HepG2 (cell line): ENCODE results near the gene ALOXE3. TPM values are rescaled to one million over a fixed set of nuclear protein-coding genes. Genes with fewer than 3 reads are reported as not detected.

Experiments used
- KDM2A ChIP-seq: sonication (generic); formaldehyde crosslinking; IDR thresholded peaks from 2 replicates; pipeline ENCODE4 v1.4.0; 2020; ENCODE audit warnings: low read depth, missing genetic modification reagents, borderline replicate concordance
- KLF12 ChIP-seq: sonication (generic); formaldehyde crosslinking; IDR thresholded peaks from 2 replicates; pipeline ENCODE4 v1.4.0; 2020; ENCODE audit warnings: missing genetic modification reagents, borderline replicate concordance
- MLLT10 ChIP-seq: sonication (generic); formaldehyde crosslinking; IDR thresholded peaks from 2 replicates; pipeline ENCODE4 v1.4.0; 2020; ENCODE audit warnings: missing genetic modification reagents
- NCOA1 ChIP-seq: sonication (generic); formaldehyde crosslinking; IDR thresholded peaks from 2 replicates; pipeline ENCODE4 v1.9.0; 2021; ENCODE audit warnings: missing genetic modification reagents
- NCOR1 ChIP-seq: fragments of 200-600 bp; sonication (generic); IDR thresholded peaks from 2 replicates; pipeline ENCODE4 v1.7.0; 2017; ENCODE audit warnings: antibody characterized with exemption, low read length, borderline replicate concordance
- NR2F1 ChIP-seq, 2 experiments: fragments of 450-650 bp in 1 of 2; formaldehyde crosslinking in 1 of 2; IDR thresholded peaks; 2 replicates each; pipeline versions ENCODE4 v1.5.0 to v1.6.1; 2016 to 2020; ENCODE audit warnings: mild to moderate bottlenecking in 1 of 2, missing compliant biosample characterization in 1 of 2, missing genetic modification reagents in 1 of 2, moderate library complexity in 1 of 2
- PBX2 ChIP-seq: IDR thresholded peaks from 2 replicates; pipeline ENCODE4 v1.6.1; 2016; ENCODE audit warnings: control low read depth
- PHF8 ChIP-seq: sonication (generic); formaldehyde crosslinking; IDR thresholded peaks from 2 replicates; pipeline ENCODE4 v1.5.0; 2020; ENCODE audit warnings: missing genetic modification reagents
- POLR2A ChIP-seq, 2 experiments: IDR thresholded peaks; 2 replicates each; pipeline ENCODE4 v1.6.1; 2011; ENCODE audit warnings: low read depth in 2 of 2, low read length in 2 of 2, mild to moderate bottlenecking in 1 of 2, moderate library complexity in 1 of 2; ENCODE audit not compliant: insufficient read depth in 1 of 2
- POLR2G ChIP-seq: fragments of 200-400 bp; formaldehyde crosslinking; IDR thresholded peaks from 2 replicates; pipeline ENCODE4 v1.6.1; 2018; ENCODE audit warnings: mild to moderate bottlenecking, low read depth, low read length, moderate library complexity
- SOX5 ChIP-seq: IDR thresholded peaks from 2 replicates; pipeline ENCODE4 v1.6.1; 2016; ENCODE audit warnings: borderline replicate concordance
- SOX6 ChIP-seq, 2 experiments: fragments of 450-650 bp in 1 of 2; sonication (generic) in 1 of 2; formaldehyde crosslinking in 1 of 2; IDR thresholded peaks; 2 replicates each; pipeline versions ENCODE4 v1.4.0 to v1.6.1; 2017 to 2020; ENCODE audit warnings: antibody characterized with exemption in 1 of 2, mild to moderate bottlenecking in 1 of 2, missing genetic modification reagents in 1 of 2
- STAG1 ChIP-seq: sonication (generic); formaldehyde crosslinking; IDR thresholded peaks from 2 replicates; pipeline ENCODE4 v1.4.0; 2020; ENCODE audit warnings: missing genetic modification reagents
- ZBTB20 ChIP-seq: sonication (generic); formaldehyde crosslinking; IDR thresholded peaks from 2 replicates; pipeline ENCODE4 v1.8.1; 2023; ENCODE audit warnings: missing genetic modification reagents, low read depth, mild to moderate bottlenecking, borderline replicate concordance
- ZBTB4 ChIP-seq: sonication (generic); formaldehyde crosslinking; IDR thresholded peaks from 2 replicates; pipeline ENCODE4 v1.4.0; 2020; ENCODE audit warnings: missing genetic modification reagents, mild to moderate bottlenecking, borderline replicate concordance
- ZNF350 ChIP-seq: sonication (generic); formaldehyde crosslinking; IDR thresholded peaks from 2 replicates; pipeline ENCODE4 v1.4.0; 2020; ENCODE audit warnings: mild to moderate bottlenecking, low read depth, missing genetic modification reagents, borderline replicate concordance
- ZNF572 ChIP-seq: sonication (generic); formaldehyde crosslinking; IDR thresholded peaks from 2 replicates; pipeline ENCODE4 v1.5.1; 2020; ENCODE audit warnings: mild to moderate bottlenecking, missing genetic modification reagents
- polyA plus RNA-seq, 8 experiments: library from polyadenylated mRNA; depleted of rRNA in 3 of 8; stranded (reverse) in 7 of 8; unstranded in 1 of 8; fragments of >200 nt; fragmentation: Illumina TruSeq in 4 of 8; extraction: Trizol in 4 of 8; gene quantifications; 2 replicates each; pipeline versions ENCODE4 v1.2.1 to v1.2.3, GENCODE V29; 2011 to 2016; ENCODE audit warnings: low read depth in 4 of 8, missing spikeins in 1 of 8, mixed read lengths in 1 of 8; ENCODE audit not compliant: insufficient read depth in 1 of 8
- total RNA-seq, 5 experiments: library from RNA; depleted of rRNA; stranded (reverse); fragments of >200 nt; fragmentation: Illumina TruSeq; extraction: Trizol; gene quantifications; 2 replicates each; pipeline ENCODE4 v1.2.3, GENCODE V29; 2016; ENCODE audit warnings: low read depth in 1 of 5
- TF ChIP-seq, protein P1 (sequence below): sonication (generic); formaldehyde crosslinking; IDR thresholded peaks from 2 replicates; pipeline ENCODE4 v1.5.0; 2020; ENCODE audit warnings: missing genetic modification reagents
- TF ChIP-seq, protein P2 (sequence below): sonication (generic); formaldehyde crosslinking; IDR thresholded peaks from 2 replicates; pipeline ENCODE4 v1.4.0; 2020; ENCODE audit warnings: missing genetic modification reagents
- TF ChIP-seq, protein P3 (sequence below): sonication (generic); formaldehyde crosslinking; IDR thresholded peaks from 2 replicates; pipeline ENCODE4 v1.4.0; 2020; ENCODE audit warnings: missing genetic modification reagents, borderline replicate concordance

Gene ALOXE3
- total and polyA plus RNA-seq, 2 of the 13 experiments (the other 11 are each of a cell fraction or from before 2014, with no cell fraction given): 0.07 TPM; not detected in 1

DNA sequence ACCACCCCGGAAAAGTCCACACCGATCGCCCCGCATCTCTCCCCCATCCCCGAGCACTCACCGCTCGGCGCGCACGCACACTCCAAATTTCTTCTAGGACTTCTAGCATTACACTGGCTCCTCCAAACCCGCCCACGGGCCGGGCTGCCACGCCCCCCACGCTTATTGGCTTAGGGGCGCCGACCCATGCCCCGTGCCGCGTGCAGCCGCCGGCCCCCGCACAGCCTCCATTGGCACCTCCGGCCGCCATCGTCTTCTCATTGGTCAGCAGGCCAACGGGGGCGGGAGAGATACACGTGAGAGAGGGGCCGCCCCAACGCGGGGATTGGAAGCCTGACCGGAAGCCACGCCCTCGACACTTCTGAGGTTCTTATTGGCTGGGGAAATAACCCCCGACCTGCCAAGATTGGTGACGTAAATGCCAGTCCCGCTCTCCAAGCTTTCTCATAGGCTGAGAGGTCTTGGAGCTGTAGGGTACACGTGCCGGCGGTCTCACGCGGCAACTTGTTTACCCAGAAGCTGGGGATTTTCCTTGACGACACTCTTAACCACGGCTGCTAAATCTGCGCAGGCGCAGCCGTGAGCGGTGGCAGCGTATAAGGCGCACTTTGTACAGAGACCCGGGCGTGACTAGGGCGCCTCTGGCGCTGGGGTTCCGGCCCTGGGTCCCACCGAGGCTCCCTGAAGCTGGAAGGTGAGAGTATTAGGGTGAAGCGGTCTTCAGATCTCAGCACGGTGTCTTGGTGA, 38.1 kb upstream of the ALOXE3 start (continued):
- TF ChIP-seq, protein P1, sequence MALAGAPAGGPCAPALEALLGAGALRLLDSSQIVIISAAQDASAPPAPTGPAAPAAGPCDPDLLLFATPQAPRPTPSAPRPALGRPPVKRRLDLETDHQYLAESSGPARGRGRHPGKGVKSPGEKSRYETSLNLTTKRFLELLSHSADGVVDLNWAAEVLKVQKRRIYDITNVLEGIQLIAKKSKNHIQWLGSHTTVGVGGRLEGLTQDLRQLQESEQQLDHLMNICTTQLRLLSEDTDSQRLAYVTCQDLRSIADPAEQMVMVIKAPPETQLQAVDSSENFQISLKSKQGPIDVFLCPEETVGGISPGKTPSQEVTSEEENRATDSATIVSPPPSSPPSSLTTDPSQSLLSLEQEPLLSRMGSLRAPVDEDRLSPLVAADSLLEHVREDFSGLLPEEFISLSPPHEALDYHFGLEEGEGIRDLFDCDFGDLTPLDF (CRISPR knock-in tag): peak; percentile 36; the same call in 1 of the 2 replicates
- peak; percentile 71; the same call in 1 of the 2 replicates for TF ChIP-seq ZNF350 (CRISPR knock-in tag)
- TF ChIP-seq ZBTB20 (CRISPR knock-in tag): no peak
- TF ChIP-seq STAG1 (CRISPR knock-in tag): 0 out of 2 replicates have a peak, but pooled peaks have one; percentile 18
- peak; percentile 50; the same call in 1 of the 2 replicates for TF ChIP-seq SOX5 (CRISPR knock-in tag)
- no peak for TF ChIP-seq SOX6 (IDR thresholded peaks at IDR 0.05)
- TF ChIP-seq SOX6 (CRISPR knock-in tag; IDR thresholded peaks at IDR 0.05): peak; percentile 54; the same call in 1 of the 2 replicates
- peak; percentile 62; the same call in 1 of the 2 replicates for TF ChIP-seq POLR2G
- TF ChIP-seq NCOA1 (CRISPR knock-in tag): 0 out of 2 replicates have a peak, but pooled peaks have one; percentile 34
- 0 out of 2 replicates have a peak, but pooled peaks have one; percentile 28 for TF ChIP-seq KLF12
- peak; percentile 51; the same call in 1 of the 2 replicates for TF ChIP-seq PHF8 (CRISPR knock-in tag)
- 0 out of 2 replicates have a peak, but pooled peaks have one; percentile 21 for TF ChIP-seq NCOR1
- TF ChIP-seq KDM2A (CRISPR knock-in tag): peak; percentile 33; the same call in 1 of the 2 replicates
- TF ChIP-seq MLLT10 (CRISPR knock-in tag): no peak
- peak; percentile 32; the same call in 1 of the 2 replicates for TF ChIP-seq ZBTB4
- TF ChIP-seq, protein P2, sequence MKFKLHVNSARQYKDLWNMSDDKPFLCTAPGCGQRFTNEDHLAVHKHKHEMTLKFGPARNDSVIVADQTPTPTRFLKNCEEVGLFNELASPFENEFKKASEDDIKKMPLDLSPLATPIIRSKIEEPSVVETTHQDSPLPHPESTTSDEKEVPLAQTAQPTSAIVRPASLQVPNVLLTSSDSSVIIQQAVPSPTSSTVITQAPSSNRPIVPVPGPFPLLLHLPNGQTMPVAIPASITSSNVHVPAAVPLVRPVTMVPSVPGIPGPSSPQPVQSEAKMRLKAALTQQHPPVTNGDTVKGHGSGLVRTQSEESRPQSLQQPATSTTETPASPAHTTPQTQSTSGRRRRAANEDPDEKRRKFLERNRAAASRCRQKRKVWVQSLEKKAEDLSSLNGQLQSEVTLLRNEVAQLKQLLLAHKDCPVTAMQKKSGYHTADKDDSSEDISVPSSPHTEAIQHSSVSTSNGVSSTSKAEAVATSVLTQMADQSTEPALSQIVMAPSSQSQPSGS (CRISPR knock-in tag): peak; percentile 69
- TF ChIP-seq ZNF572 (CRISPR knock-in tag): 0 out of 2 replicates have a peak, but pooled peaks have one; percentile 52
- peak; percentile 79 for TF ChIP-seq PBX2
- TF ChIP-seq NR2F1 (CRISPR knock-in tag; IDR thresholded peaks at IDR 0.05): no peak
- TF ChIP-seq, protein P3, sequence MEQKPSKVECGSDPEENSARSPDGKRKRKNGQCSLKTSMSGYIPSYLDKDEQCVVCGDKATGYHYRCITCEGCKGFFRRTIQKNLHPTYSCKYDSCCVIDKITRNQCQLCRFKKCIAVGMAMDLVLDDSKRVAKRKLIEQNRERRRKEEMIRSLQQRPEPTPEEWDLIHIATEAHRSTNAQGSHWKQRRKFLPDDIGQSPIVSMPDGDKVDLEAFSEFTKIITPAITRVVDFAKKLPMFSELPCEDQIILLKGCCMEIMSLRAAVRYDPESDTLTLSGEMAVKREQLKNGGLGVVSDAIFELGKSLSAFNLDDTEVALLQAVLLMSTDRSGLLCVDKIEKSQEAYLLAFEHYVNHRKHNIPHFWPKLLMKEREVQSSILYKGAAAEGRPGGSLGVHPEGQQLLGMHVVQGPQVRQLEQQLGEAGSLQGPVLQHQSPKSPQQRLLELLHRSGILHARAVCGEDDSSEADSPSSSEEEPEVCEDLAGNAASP (CRISPR knock-in tag): no peak
- peak; percentile 63 to 70 for TF ChIP-seq POLR2A (IDR thresholded peaks at IDR 0.05; ENCODE audit: insufficient read depth in 1 of 2, low read depth in 2 of 2, low read length in 2 of 2)
